ENCODE results near the gene NID2.

The NID2 gene

DNA sequence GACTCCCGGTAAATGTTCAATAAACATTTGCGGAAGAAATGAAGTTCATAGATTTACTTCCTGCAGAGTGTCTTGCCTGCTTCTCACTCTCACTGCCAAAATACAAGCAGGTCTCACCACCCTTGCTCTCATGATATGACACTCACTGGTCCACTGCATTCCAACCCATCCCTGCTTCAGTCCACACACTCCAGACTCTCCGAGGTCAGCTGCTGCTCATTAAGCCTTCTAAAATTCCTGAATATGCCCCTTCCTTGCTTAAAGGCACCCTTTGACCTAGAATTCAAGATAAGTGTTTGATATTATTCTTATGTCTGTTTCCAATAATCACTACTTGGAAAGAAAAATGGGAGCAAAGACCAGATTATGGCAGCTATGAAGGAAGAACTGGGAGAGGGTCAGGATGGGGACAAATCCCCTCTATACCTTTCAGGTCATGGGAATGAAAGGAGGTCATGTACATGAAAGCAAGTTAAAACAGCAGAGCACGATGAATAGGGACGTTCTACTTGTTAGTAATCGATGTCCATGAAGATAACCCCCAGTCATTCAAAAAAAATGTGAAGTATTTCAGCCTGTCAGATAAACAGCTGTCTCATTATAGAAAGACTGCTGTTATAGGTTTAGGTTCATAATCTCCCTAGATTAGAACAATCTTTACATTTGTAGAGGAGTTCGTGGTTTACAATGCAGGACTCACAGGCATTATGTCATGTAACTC is 10.5 kb upstream of the NID2 start:
- TF ChIP-seq, protein P1, sequence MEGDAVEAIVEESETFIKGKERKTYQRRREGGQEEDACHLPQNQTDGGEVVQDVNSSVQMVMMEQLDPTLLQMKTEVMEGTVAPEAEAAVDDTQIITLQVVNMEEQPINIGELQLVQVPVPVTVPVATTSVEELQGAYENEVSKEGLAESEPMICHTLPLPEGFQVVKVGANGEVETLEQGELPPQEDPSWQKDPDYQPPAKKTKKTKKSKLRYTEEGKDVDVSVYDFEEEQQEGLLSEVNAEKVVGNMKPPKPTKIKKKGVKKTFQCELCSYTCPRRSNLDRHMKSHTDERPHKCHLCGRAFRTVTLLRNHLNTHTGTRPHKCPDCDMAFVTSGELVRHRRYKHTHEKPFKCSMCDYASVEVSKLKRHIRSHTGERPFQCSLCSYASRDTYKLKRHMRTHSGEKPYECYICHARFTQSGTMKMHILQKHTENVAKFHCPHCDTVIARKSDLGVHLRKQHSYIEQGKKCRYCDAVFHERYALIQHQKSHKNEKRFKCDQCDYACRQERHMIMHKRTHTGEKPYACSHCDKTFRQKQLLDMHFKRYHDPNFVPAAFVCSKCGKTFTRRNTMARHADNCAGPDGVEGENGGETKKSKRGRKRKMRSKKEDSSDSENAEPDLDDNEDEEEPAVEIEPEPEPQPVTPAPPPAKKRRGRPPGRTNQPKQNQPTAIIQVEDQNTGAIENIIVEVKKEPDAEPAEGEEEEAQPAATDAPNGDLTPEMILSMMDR (IDR thresholded peaks at IDR 0.05), result no peak
- H3K9me3 ChIP-seq, result no peaks in the 10 kb centered on the region
- H3K4me1 ChIP-seq (ENCODE audit: control insufficient read depth in 1 of 2, insufficient read depth in 1 of 2, low read depth in 1 of 2, low read length in 1 of 2), result no peaks in the 10 kb centered on the region
- H3K27ac ChIP-seq, result no peak overlapping the region
- peaks cover 25% of the 10 kb centered on the region for H3K27me3 ChIP-seq
- no peaks in the 10 kb centered on the region for H3K36me3 ChIP-seq
- no peak overlapping the region for H3K4me3 ChIP-seq (ENCODE audit: low read depth in 1 of 2, low read length in 1 of 2)

DNA sequence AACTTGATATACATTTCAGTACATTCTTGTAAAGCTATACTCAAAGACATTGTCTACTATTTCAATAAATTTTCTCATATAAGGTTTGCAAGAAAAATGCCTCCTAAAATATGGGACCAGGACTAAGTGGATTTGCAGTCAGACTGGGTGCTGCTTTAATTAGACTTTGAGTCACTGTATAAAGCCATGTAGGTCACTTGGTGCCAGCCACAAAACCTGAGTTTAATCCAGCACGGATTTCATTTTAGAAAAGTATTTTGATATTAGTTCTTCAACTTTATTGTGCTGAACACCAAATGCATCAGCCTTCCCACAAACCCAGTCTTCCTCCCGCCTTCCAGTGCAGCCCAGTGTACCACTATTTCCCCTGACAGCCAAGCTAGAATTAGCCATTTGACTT is 9.9 kb upstream of the NID2 start:
- no peak overlapping the region for H3K4me3 ChIP-seq (ENCODE audit: low read depth in 1 of 2, low read length in 1 of 2)
- no peak overlapping the region for H3K27ac ChIP-seq
- no peaks in the 10 kb centered on the region for H3K4me1 ChIP-seq (ENCODE audit: control insufficient read depth in 1 of 2, insufficient read depth in 1 of 2, low read depth in 1 of 2, low read length in 1 of 2)
- peaks cover 25% of the 10 kb centered on the region for H3K27me3 ChIP-seq
- TF ChIP-seq, protein P1 (IDR thresholded peaks at IDR 0.05), result no peak
- no peaks in the 10 kb centered on the region for H3K9me3 ChIP-seq
- H3K36me3 ChIP-seq, result no peaks in the 10 kb centered on the region

DNA sequence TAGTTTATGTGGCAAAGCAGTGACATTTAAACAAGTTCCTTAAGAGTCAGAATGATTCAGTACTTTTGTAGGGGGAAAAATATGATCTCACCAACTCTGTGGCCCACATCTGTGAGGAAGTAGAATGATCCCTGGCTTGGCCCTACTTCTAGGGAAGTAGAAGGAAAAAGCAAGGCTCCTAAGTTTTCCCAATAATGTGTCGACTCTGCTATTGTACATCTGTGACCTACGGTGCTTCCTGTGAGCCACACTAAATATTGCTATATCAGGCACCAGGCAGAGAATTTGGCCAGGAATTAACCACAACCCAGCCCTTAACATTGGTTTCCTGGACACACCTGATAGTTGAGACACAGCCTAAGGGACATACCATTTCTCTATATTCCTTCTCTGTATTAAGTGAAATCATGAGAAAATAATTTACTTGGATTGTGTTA is 9.3 kb upstream of the NID2 start:
- TF ChIP-seq, protein P1 (IDR thresholded peaks at IDR 0.05), result no peak
- H3K27ac ChIP-seq, result no peak overlapping the region
- no peaks in the 10 kb centered on the region for H3K36me3 ChIP-seq
- H3K27me3 ChIP-seq, result peaks cover 29% of the 10 kb centered on the region
- H3K4me3 ChIP-seq (ENCODE audit: low read depth in 1 of 2, low read length in 1 of 2), result no peak overlapping the region
- no peaks in the 10 kb centered on the region for H3K9me3 ChIP-seq
- H3K4me1 ChIP-seq (ENCODE audit: control insufficient read depth in 1 of 2, insufficient read depth in 1 of 2, low read depth in 1 of 2, low read length in 1 of 2), result no peaks in the 10 kb centered on the region

DNA sequence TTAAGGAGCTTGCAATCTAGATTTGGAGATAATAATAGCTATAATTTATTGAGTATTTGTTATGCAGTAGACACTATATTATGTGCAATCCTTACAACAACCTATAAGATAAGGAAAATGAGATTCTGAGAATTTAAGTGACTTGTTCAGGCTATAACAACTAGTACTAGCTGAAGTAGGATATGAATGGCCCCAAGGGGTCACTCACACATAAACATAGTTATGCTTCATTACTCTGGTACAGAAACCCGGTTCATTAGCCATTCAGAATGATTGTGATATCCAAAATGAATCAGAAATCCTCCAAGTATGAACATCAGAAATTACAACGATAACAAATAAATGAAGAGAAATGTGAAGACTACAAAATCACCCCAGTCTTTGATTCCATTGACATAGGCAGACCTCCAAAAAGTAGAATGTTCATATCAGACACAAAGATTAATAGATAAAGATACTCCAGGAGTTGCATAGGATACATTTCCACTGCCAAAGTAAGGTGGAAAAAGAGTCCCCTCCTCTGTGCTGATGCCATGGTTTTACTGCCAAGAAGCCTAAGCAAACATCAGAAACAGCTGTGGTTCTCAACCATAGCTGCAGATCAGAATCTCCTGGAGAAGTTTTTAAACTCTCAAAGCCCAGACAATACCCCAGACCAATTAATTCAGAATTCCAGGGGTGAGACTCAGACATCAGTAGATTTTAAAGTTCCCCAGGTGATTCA is 8.6 kb upstream of the NID2 start:
- TF ChIP-seq, protein P1 (IDR thresholded peaks at IDR 0.05), result no peak
- no peaks in the 10 kb centered on the region for H3K4me1 ChIP-seq (ENCODE audit: control insufficient read depth in 1 of 2, insufficient read depth in 1 of 2, low read depth in 1 of 2, low read length in 1 of 2)
- H3K9me3 ChIP-seq, result no peaks in the 10 kb centered on the region
- H3K36me3 ChIP-seq, result no peaks in the 10 kb centered on the region
- no peak overlapping the region for H3K27ac ChIP-seq
- H3K27me3 ChIP-seq, result peaks cover 36% of the 10 kb centered on the region
- no peak overlapping the region for H3K4me3 ChIP-seq (ENCODE audit: low read depth in 1 of 2, low read length in 1 of 2)

DNA sequence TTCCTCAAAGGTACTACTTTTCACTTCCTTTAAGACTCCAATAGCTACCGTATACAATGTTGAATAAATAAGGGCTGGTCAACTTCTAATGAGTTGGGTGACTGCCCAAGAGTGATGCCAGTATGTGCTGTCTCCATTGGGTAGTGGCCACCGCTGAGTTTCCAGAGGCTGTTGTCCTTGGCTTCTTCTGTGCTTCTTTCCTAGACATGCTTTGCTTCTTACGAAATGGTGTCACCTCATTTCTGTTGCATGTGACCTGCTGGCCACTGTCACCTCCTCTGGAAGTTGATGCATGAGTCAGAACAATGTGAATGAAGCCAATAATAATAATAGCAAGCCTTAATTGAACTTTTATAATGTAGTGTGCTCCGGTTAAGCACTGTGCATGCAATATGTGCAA is 7.5 kb upstream of the NID2 start:
- TF ChIP-seq, protein P1 (IDR thresholded peaks at IDR 0.05), result no peak
- Histone ChIP-seq H3K27me3 (peaks cover 46% of the 10 kb centered on the region), H3K4me1 (ENCODE audit: control insufficient read depth in 1 of 2, insufficient read depth in 1 of 2, low read depth in 1 of 2, low read length in 1 of 2) (no peaks in the 10 kb centered on the region), H3K36me3 (no peaks in the 10 kb centered on the region), H3K27ac (no peak overlapping the region), H3K9me3 (no peaks in the 10 kb centered on the region), H3K4me3 (ENCODE audit: low read depth in 1 of 2, low read length in 1 of 2) (no peak overlapping the region)
